Hematopoietic multipotent progenitor cell treated with erythropoietin and hydrocortisone succinate and interleukin-3 and kit ligand, for 17 days (in vitro differentiated cells): ENCODE data around the gene TSEN15.

ENCODE experiments used
- DNase-seq: peaks from one replicate; pipeline ENCODE4 v3.0.0-alpha.2; 2015; ENCODE audit warnings: low spot score

Gene TSEN15

GRCh38 chr1:184051485-184052193 lies at the start of gene TSEN15:
Gene TSEN15, plus strand, starts transcription at chr1:184051730. Its CDS starts 26 bp downstream, at chr1:184051756.
- DNase-seq = peak; percentile 38

- no peak for DNase-seq
Observed at GRCh38 chr1:184002071-184002470, 49.5 kb upstream of the TSEN15 start.

- DNase-seq = no peak
Observed at GRCh38 chr1:184004935-184005334, 46.6 kb upstream of the TSEN15 start.

- no peak for DNase-seq
Observed at GRCh38 chr1:184005506-184005905, 46.0 kb upstream of the TSEN15 start.

GRCh38 chr1:184010788-184011187 lies 40.7 kb upstream of the TSEN15 start:
- no peak for DNase-seq

GRCh38 chr1:184012187-184012586 lies 39.3 kb upstream of the TSEN15 start:
- no peak for DNase-seq

GRCh38 chr1:184014271-184014670 lies 37.3 kb upstream of the TSEN15 start:
- no peak for DNase-seq

- DNase-seq = no peak
Observed at GRCh38 chr1:184016169-184016568, 35.4 kb upstream of the TSEN15 start.

- no peak for DNase-seq
Observed at GRCh38 chr1:184017306-184017705, 34.2 kb upstream of the TSEN15 start.

- DNase-seq = no peak
Observed at GRCh38 chr1:184018622-184019021, 32.9 kb upstream of the TSEN15 start.

- no peak for DNase-seq
Observed at GRCh38 chr1:184019069-184019468, 32.5 kb upstream of the TSEN15 start.

- no peak for DNase-seq
Observed at GRCh38 chr1:184019506-184019905, 32.0 kb upstream of the TSEN15 start.

GRCh38 chr1:184020328-184020727 lies 31.2 kb upstream of the TSEN15 start:
- no peak for DNase-seq

- DNase-seq = no peak
Observed at GRCh38 chr1:184020855-184021254, 30.7 kb upstream of the TSEN15 start.

- DNase-seq = no peak
Observed at GRCh38 chr1:184021728-184022127, 29.8 kb upstream of the TSEN15 start.

- DNase-seq = no peak
Observed at GRCh38 chr1:184022668-184023067, 28.9 kb upstream of the TSEN15 start.

- no peak for DNase-seq
Observed at GRCh38 chr1:184023171-184023570, 28.4 kb upstream of the TSEN15 start.

- DNase-seq = no peak
Observed at GRCh38 chr1:184025242-184025675, 26.3 kb upstream of the TSEN15 start.

- DNase-seq = no peak
Observed at GRCh38 chr1:184027826-184028695, 23.5 kb upstream of the TSEN15 start.

- DNase-seq = no peak
Observed at GRCh38 chr1:184028854-184029623, 22.5 kb upstream of the TSEN15 start.

- DNase-seq = no peak
Observed at GRCh38 chr1:184030433-184031091, 21.0 kb upstream of the TSEN15 start.

- DNase-seq = no peak
Observed at GRCh38 chr1:184031092-184031408, 20.5 kb upstream of the TSEN15 start.
